Peyer's patch (tissue), 4 donors: Measurements from ENCODE around the gene PEX7. TPM values are rescaled to one million over a fixed set of nuclear protein-coding genes. Genes with fewer than 3 reads are reported as not detected.
"Not testable (repeated sequence)": the region's sequence is repeated elsewhere in the genome, so short reads cannot be mapped to it uniquely, and the experiment has no call there.

Experiments used
- DNase-seq, 3 donors: peaks; one replicate each; pipeline ENCODE4 v3.0.0-alpha.2; 2017 to 2019
- H3K27ac ChIP-seq, 4 donors: fragments of 200-600 bp; sonication (generic); one replicate each; pipeline ENCODE4 v1.5.1; 2016 to 2019
- H3K27me3 ChIP-seq, 2 donors: fragments of 200-600 bp; sonication (generic); one replicate each; pipeline ENCODE4 v1.5.1; 2019
- H3K36me3 ChIP-seq, 3 donors: fragments of 200-600 bp; sonication (generic); one replicate each; pipeline ENCODE4 v1.5.1; 2016 to 2019
- H3K4me1 ChIP-seq, 4 donors: fragments of 200-600 bp; sonication (generic); one replicate each; pipeline ENCODE4 v1.5.1; 2016 to 2019
- H3K4me3 ChIP-seq, 4 donors: fragments of 200-600 bp; sonication (generic); 1 replicate in 3 of 4; 2 replicates in 1 of 4; pipeline ENCODE4 v1.5.1; 2016 to 2019; ENCODE audit warnings: mild to moderate bottlenecking in 1 of 4
- H3K9me3 ChIP-seq, 4 donors: fragments of 200-600 bp; sonication (generic); one replicate each; pipeline ENCODE4 v1.5.1; 2016 to 2019; ENCODE audit warnings: mild to moderate bottlenecking in 1 of 4
- POLR2A ChIP-seq, 2 donors: fragments of 450-650 bp; IDR thresholded peaks; one replicate each; pipeline ENCODE4 v1.5.1; 2017; ENCODE audit warnings: antibody characterized with exemption in 2 of 2, mild to moderate bottlenecking in 2 of 2, moderate library complexity in 2 of 2
- total RNA-seq, 4 donors: library from RNA; depleted of rRNA; stranded (reverse); fragments of >200 nt; gene quantifications; one replicate each; pipeline ENCODE4 v1.1.0, GENCODE V29; 2016
- TF ChIP-seq, protein P1 (sequence below), 6 experiments: fragments of 450-650 bp in 4 of 6; fragments of 200-600 bp in 2 of 6; sonication (generic) in 1 of 6; IDR thresholded peaks; one replicate each; pipeline ENCODE4 v1.5.1; 2017 to 2019; ENCODE audit warnings: antibody characterized with exemption in 6 of 6, mild to moderate bottlenecking in 3 of 6, moderate library complexity in 1 of 6

Gene PEX7
- total RNA-seq, 4 donors from 2014 or later = 3.0 to 7.1 (median 6.3) TPM

GRCh38 chr6:136897071-136897470 is 74.7 kb downstream of the PEX7 start:
- no peaks in the 10 kb centered on the region for H3K9me3 ChIP-seq
- no peaks in the 10 kb centered on the region for H3K27me3 ChIP-seq
- TF ChIP-seq POLR2A (IDR thresholded peaks at IDR 0.05) = no peak
- TF ChIP-seq, protein P1, sequence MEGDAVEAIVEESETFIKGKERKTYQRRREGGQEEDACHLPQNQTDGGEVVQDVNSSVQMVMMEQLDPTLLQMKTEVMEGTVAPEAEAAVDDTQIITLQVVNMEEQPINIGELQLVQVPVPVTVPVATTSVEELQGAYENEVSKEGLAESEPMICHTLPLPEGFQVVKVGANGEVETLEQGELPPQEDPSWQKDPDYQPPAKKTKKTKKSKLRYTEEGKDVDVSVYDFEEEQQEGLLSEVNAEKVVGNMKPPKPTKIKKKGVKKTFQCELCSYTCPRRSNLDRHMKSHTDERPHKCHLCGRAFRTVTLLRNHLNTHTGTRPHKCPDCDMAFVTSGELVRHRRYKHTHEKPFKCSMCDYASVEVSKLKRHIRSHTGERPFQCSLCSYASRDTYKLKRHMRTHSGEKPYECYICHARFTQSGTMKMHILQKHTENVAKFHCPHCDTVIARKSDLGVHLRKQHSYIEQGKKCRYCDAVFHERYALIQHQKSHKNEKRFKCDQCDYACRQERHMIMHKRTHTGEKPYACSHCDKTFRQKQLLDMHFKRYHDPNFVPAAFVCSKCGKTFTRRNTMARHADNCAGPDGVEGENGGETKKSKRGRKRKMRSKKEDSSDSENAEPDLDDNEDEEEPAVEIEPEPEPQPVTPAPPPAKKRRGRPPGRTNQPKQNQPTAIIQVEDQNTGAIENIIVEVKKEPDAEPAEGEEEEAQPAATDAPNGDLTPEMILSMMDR (IDR thresholded peaks at IDR 0.05) = no peak
- no peak for DNase-seq
- no peaks in the 10 kb centered on the region for H3K4me1 ChIP-seq
- H3K4me3 ChIP-seq = no peak overlapping the region
- H3K36me3 ChIP-seq = peaks cover 0 to 14% (median 0%) of the 10 kb centered on the region in 3 donors
- no peak overlapping the region for H3K27ac ChIP-seq

- Histone ChIP-seq H3K4me3 (no peak overlapping the region), H3K27me3 (no peaks in the 10 kb centered on the region), H3K9me3 (no peaks in the 10 kb centered on the region), H3K27ac (no peak overlapping the region), H3K36me3 (peaks cover 0 to 23% (median 0%) of the 10 kb centered on the region in 3 donors), H3K4me1 (no peaks in the 10 kb centered on the region)
- TF ChIP-seq, protein P1 (IDR thresholded peaks at IDR 0.05) = no peak
- TF ChIP-seq POLR2A (IDR thresholded peaks at IDR 0.05) = no peak
- no peak for DNase-seq
Measured at GRCh38 chr6:136901212-136901784, 78.9 kb downstream of the PEX7 start.

DNA sequence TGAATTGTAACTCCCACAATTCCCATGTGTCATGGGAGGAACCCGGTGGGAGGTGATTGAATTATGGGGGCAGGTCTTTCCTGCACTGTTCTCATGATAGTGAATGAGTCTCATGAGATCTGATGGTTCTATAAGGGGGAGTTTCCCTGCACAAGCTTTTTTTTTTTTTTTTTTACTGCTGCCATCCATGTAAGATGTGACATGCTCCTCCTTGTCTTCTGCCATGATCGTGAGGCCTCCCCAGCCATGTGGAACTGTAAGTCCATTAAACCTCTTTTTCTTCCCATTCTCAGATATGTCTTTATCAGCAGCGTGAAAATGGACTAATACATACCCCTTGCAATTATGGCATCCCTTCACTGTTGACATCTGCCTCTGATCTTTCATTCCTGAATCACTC is 82.1 kb downstream of the PEX7 start:
- H3K27me3 ChIP-seq, H3K4me1 ChIP-seq, DNase-seq, H3K4me3 ChIP-seq, H3K27ac ChIP-seq, H3K9me3 ChIP-seq: not testable (repeated sequence)
- peaks cover 0 to 16% (median 0%) of the 10 kb centered on the region in 3 donors for H3K36me3 ChIP-seq

- DNase-seq = no peak
- H3K27me3 ChIP-seq = no peaks in the 10 kb centered on the region
- TF ChIP-seq, protein P1 (IDR thresholded peaks at IDR 0.05) = no peak
- no peak for TF ChIP-seq POLR2A (IDR thresholded peaks at IDR 0.05)
Measured at GRCh38 chr6:136914947-136915346, 92.6 kb downstream of the PEX7 start.

DNA sequence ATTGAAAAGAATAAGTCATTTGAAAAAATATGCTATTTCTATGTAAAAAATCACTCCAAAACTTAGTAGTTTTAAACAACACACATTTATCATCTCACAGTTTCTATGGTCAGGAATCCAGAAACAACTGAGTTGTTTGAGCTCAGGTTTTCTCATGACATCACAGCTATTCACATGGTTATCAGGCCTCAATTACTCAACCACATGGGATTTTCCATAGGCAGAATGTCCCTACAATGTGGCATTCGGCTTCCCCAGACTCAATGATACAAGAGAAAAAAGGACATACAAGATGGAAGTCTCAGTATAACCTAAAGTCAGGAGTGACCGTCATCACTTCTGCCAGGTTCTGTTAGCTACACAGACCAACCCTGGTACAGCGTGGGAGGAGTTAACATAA is 96.3 kb downstream of the PEX7 start:
- Histone ChIP-seq H3K27ac (no peak overlapping the region), H3K4me3 (no peak overlapping the region), H3K4me1 (peaks cover 7 to 36% (median 24%) of the 10 kb centered on the region in 4 donors), H3K27me3 (peaks cover 0 to 22% of the 10 kb centered on the region in 2 donors), H3K36me3 (no peaks in the 10 kb centered on the region), H3K9me3 (no peaks in the 10 kb centered on the region)
- DNase-seq = no peak
- TF ChIP-seq POLR2A (IDR thresholded peaks at IDR 0.05) = no peak
- TF ChIP-seq, protein P1 (IDR thresholded peaks at IDR 0.05) = no peak

More at GRCh38 chr6:136914947-136915346, 92.6 kb downstream of the PEX7 start:
- H3K4me3 ChIP-seq = no peak overlapping the region
- H3K36me3 ChIP-seq = no peaks in the 10 kb centered on the region
- H3K27ac ChIP-seq = no peak overlapping the region
- H3K4me1 ChIP-seq = no peaks in the 10 kb centered on the region
- H3K9me3 ChIP-seq = no peaks in the 10 kb centered on the region

GRCh38 chr6:136920216-136920615 is 97.8 kb downstream of the PEX7 start:
- H3K9me3 ChIP-seq = no peaks in the 10 kb centered on the region
- peak overlapping the region in 3 of 4 donors; percentile 50 to 60 (median 54) for H3K4me3 ChIP-seq
- no peak for DNase-seq
- TF ChIP-seq, protein P1 (IDR thresholded peaks at IDR 0.05) = no peak
- no peak for TF ChIP-seq POLR2A (IDR thresholded peaks at IDR 0.05)
- no peaks in the 10 kb centered on the region for H3K36me3 ChIP-seq
- H3K4me1 ChIP-seq = peaks cover 7 to 36% (median 24%) of the 10 kb centered on the region in 4 donors
- peaks cover 0 to 27% of the 10 kb centered on the region in 2 donors for H3K27me3 ChIP-seq
- H3K27ac ChIP-seq = no peak overlapping the region
